K562 (cell line): ENCODE data around the gene RRAD. TPM values are rescaled to one million over a fixed set of nuclear protein-coding genes. Genes with fewer than 3 reads are reported as not detected.

Source experiments
- ARID3B ChIP-seq: fragments of 250-450 bp; sonication (Bioruptor Pico); IDR thresholded peaks from 2 replicates; pipeline ENCODE4 v1.4.0; 2020; ENCODE audit warnings: borderline replicate concordance
- BMI1 ChIP-seq: fragments of 150-350 bp; IDR thresholded peaks from 2 replicates; pipeline ENCODE4 v1.6.1; 2014; ENCODE audit warnings: low read length
- CBX5 ChIP-seq: IDR thresholded peaks from 2 replicates; pipeline ENCODE4 v1.6.1; 2014; ENCODE audit warnings: low read depth, borderline replicate concordance
- FOXA3 ChIP-seq, 2 experiments: fragments of 450-650 bp in 1 of 2; sonication (generic) in 1 of 2; formaldehyde crosslinking; IDR thresholded peaks in 1 of 2; conservative IDR thresholded peaks in 1 of 2; 2 replicates each; pipeline versions ENCODE4 v1.4.0 to v1.8.0; 2020 to 2022; ENCODE audit warnings: mild to moderate bottlenecking in 2 of 2, missing genetic modification reagents in 1 of 2
- HMGN3 ChIP-seq: IDR thresholded peaks from 2 replicates; pipeline ENCODE4 v1.6.1; 2011; ENCODE audit warnings: borderline replicate concordance, low read depth, mild to moderate bottlenecking, mixed read lengths, low read length; ENCODE audit not compliant: insufficient read length; ENCODE audit errors: extremely low read depth
- MGA ChIP-seq: fragments of 450-650 bp; IDR thresholded peaks from 2 replicates; pipeline ENCODE4 v1.6.1; 2016; ENCODE audit warnings: mild to moderate bottlenecking, moderate library complexity
- NONO ChIP-seq, 2 experiments: fragments of 200-400 bp in 1 of 2; fragments of 450-650 bp in 1 of 2; formaldehyde crosslinking in 1 of 2; IDR thresholded peaks; 2 replicates each; pipeline ENCODE4 v1.6.1; 2017; ENCODE audit warnings: low read depth in 2 of 2, mild to moderate bottlenecking in 2 of 2, moderate library complexity in 2 of 2, low read length in 1 of 2
- NR2C2 ChIP-seq, 2 experiments: fragments of 200-800 bp in 1 of 2; sonication (Bioruptor generic) in 1 of 2; sonication (generic) in 1 of 2; formaldehyde crosslinking in 1 of 2; IDR thresholded peaks; 2 replicates each; pipeline versions ENCODE4 v1.6.1 to v1.8.0; 2016 to 2022; ENCODE audit warnings: mild to moderate bottlenecking in 1 of 2, missing compliant biosample characterization in 1 of 2, missing genetic modification characterization in 1 of 2, missing genetic modification reagents in 1 of 2
- SRSF7 ChIP-seq: fragments of 200-400 bp; formaldehyde crosslinking; optimal IDR thresholded peaks from 2 replicates; pipeline ENCODE3; 2017; ENCODE audit warnings: mild to moderate bottlenecking, low read depth, low read length
- ZNF184 ChIP-seq: sonication (generic); formaldehyde crosslinking; IDR thresholded peaks from 2 replicates; pipeline ENCODE4 v1.5.0; 2020; ENCODE audit warnings: missing genetic modification reagents
- polyA plus RNA-seq, 8 experiments: library from polyadenylated mRNA; depleted of rRNA in 4 of 8; stranded (reverse) in 5 of 8; unstranded in 3 of 8; fragments of >200 nt; fragmentation: Nextera tagmentation in 2 of 8; fragmentation: Illumina TruSeq in 1 of 8; extraction: Ambion mirVana in 2 of 8; extraction: Trizol in 1 of 8; gene quantifications; 2 replicates each; pipeline versions ENCODE4 v1.2.1 to v1.2.3, GENCODE V29; 2011 to 2014; ENCODE audit warnings: inconsistent platforms in 1 of 8, missing spikeins in 1 of 8
- total RNA-seq, 7 experiments: library from RNA; depleted of rRNA in 6 of 7; stranded (reverse); fragments of >200 nt in 6 of 7; fragmentation: Illumina TruSeq in 2 of 7; extraction: Trizol in 2 of 7; gene quantifications; 2 replicates each; pipeline versions ENCODE4 v1.2.1 to v1.2.3, GENCODE V29; 2011 to 2021; ENCODE audit warnings: low replicate concordance in 1 of 7
- TF ChIP-seq, protein P1 (sequence below): fragments of 250-450 bp; sonication (Bioruptor Pico); IDR thresholded peaks from 2 replicates; pipeline ENCODE4 v1.8.0; 2021; ENCODE audit warnings: moderate library complexity, mild to moderate bottlenecking, inconsistent platforms

The RRAD gene
- total and polyA plus RNA-seq, 9 of the 15 experiments (the other 6 are each of a cell fraction or from before 2014, with no cell fraction given) = 0.09 to 0.20 (median 0.13) TPM; not detected in 5

- TF ChIP-seq MGA (peak; percentile 96), ZNF184 (CRISPR knock-in tag) (no peak), HMGN3 (peak; percentile 89), ARID3B (CRISPR knock-in tag) (no peak), BMI1 (no peak), CBX5 (no peak), SRSF7 (no peak), NONO (IDR thresholded peaks at IDR 0.05; ENCODE audit: low read depth in 2 of 2, low read length in 1 of 2) (peak in 1 of 2 experiments; percentile 75; a peak in 1 of 4 replicates), FOXA3 (CRISPR knock-in tag; conservative IDR thresholded peaks at IDR 0.05 in 1 of 2, IDR thresholded peaks at IDR 0.05 in 1 of 2) (no peak), NR2C2 (CRISPR knock-in tag; IDR thresholded peaks at IDR 0.05) (no peak), NR2C2 (tag; IDR thresholded peaks at IDR 0.05) (0 out of 2 replicates have a peak, but pooled peaks have one; percentile 37)
- TF ChIP-seq, protein P1, sequence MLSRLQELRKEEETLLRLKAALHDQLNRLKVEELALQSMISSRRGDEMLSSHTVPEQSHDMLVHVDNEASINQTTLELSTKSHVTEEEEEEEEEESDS (CRISPR knock-in tag) = no peak
These were observed 52.2 kb downstream of the RRAD start (continued) for GRCh38 chr16:66872943-66873684.
